Fibroblast of lung (primary cell): Measurements from ENCODE around the gene ZNF385B. TPM values are rescaled to one million over a fixed set of nuclear protein-coding genes. Genes with fewer than 3 reads are reported as not detected.

Source experiments
- DNase-seq, 2 donors: peaks; one replicate each; pipeline versions ENCODE4 v3.0.0 to v3.0.0-alpha.2; 2010; ENCODE audit warnings: low read depth in 2 of 2
- H2AFZ ChIP-seq: 2 replicates; pipeline ENCODE4 v1.5.1; 2012; ENCODE audit warnings: low read length, control low read depth, inconsistent platforms
- H3K27ac ChIP-seq: 2 replicates; pipeline ENCODE4 v1.5.1; 2011; ENCODE audit warnings: low read length, control low read depth; ENCODE audit not compliant: insufficient read depth
- H3K27me3 ChIP-seq: 2 replicates; pipeline ENCODE4 v1.5.1; 2011; ENCODE audit warnings: mild to moderate bottlenecking, low read length; ENCODE audit not compliant: control insufficient read depth, insufficient read depth
- H3K36me3 ChIP-seq: 2 replicates; pipeline ENCODE4 v1.5.1; 2011; ENCODE audit warnings: low read length; ENCODE audit not compliant: control insufficient read depth, insufficient read depth
- H3K4me1 ChIP-seq: 2 replicates; pipeline ENCODE4 v1.5.1; 2011; ENCODE audit warnings: low read length; ENCODE audit not compliant: control insufficient read depth, insufficient read depth; ENCODE audit errors: extremely low read depth
- H3K4me2 ChIP-seq: 2 replicates; pipeline ENCODE4 v1.5.1; 2011; ENCODE audit warnings: low read length, control low read depth; ENCODE audit not compliant: insufficient read depth; ENCODE audit errors: extremely low read depth
- H3K4me3 ChIP-seq, 4 experiments: fragments of 200-600 bp in 1 of 4; sonication (generic) in 1 of 4; replicated peaks in 1 of 4; 2 replicates each; pipeline ENCODE4 v1.5.1; 2011 to 2016; ENCODE audit warnings: low read length in 4 of 4, low read depth in 3 of 4, mild to moderate bottlenecking in 3 of 4, control low read depth in 2 of 4, inconsistent platforms in 1 of 4, mixed read lengths in 1 of 4; ENCODE audit not compliant: insufficient read depth in 1 of 4; ENCODE audit errors: control extremely low read depth in 1 of 4
- H3K79me2 ChIP-seq: 2 replicates; pipeline ENCODE4 v1.5.1; 2012; ENCODE audit warnings: mild to moderate bottlenecking, low read length, inconsistent platforms; ENCODE audit not compliant: control insufficient read depth, insufficient read depth
- H3K9ac ChIP-seq: 2 replicates; pipeline ENCODE4 v1.5.1; 2011; ENCODE audit warnings: mild to moderate bottlenecking, low read length, control low read depth; ENCODE audit not compliant: insufficient read depth
- H3K9me3 ChIP-seq: 2 replicates; pipeline ENCODE4 v1.5.1; 2012; ENCODE audit warnings: low read depth, low read length; ENCODE audit not compliant: control insufficient read depth, insufficient read depth
- H4K20me1 ChIP-seq: 2 replicates; pipeline ENCODE4 v1.5.1; 2011; ENCODE audit warnings: low read length; ENCODE audit not compliant: control insufficient read depth, insufficient read depth; ENCODE audit errors: extremely low read depth
- EZH2 ChIP-seq: IDR thresholded peaks from 2 replicates; pipeline ENCODE4 v1.5.1; 2012; ENCODE audit warnings: low read length, control low read depth, mild to moderate bottlenecking; ENCODE audit errors: missing control alignments
- polyA plus RNA-seq, 2 donors: library from polyadenylated mRNA; depleted of rRNA in 1 of 2; stranded (reverse) in 1 of 2; unstranded in 1 of 2; fragments of >200 nt; gene quantifications; 2 replicates each; pipeline ENCODE4 v1.2.1, GENCODE V29; 2011 to 2012; ENCODE audit warnings: missing spikeins in 1 of 2
- total RNA-seq: library from RNA; depleted of rRNA; stranded (reverse); fragments of >200 nt; gene quantifications from 2 replicates; pipeline ENCODE4 v1.2.1, GENCODE V29; 2014
- TF ChIP-seq, protein P1 (sequence below), 2 donors: IDR thresholded peaks in 1 of 2; conservative IDR thresholded peaks in 1 of 2; 1 replicate in 1 of 2; 2 replicates in 1 of 2; pipeline ENCODE4 v1.5.1; 2011 to 2012; ENCODE audit warnings: low read length in 2 of 2, control low read depth in 1 of 2, inconsistent platforms in 1 of 2, low read depth in 1 of 2, mild to moderate bottlenecking in 1 of 2

Gene ZNF385B
- total and polyA plus RNA-seq, 2 donors (not counting 1 experiment from before 2014, with no cell fraction given), result 0.06 TPM; not detected in 1

DNA sequence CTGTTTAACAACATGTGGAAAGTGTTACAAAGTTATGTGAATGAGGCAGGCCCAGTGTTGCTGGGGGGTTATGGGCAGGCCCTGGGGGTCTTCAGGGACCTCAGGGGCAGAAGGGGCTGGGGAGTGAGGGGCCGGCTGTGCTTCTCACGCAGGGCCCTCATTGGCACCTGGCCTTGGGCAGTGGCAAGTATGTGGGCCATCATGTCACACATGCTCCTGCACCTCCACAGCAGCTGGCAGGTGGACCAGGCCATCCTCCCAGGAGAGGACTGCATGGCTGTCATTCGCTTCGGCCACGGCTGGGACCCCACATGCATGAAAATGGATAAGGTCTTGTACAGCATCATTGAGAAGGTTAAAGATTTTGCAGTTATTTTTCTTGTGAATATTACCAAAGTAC is 47.4 kb downstream of the ZNF385B start:
- Histone ChIP-seq H3K4me1 (no peaks in the 10 kb centered on the region), H3K9me3 (no peaks in the 10 kb centered on the region), H3K9ac (no peak overlapping the region), H3K4me3 (no peak overlapping the region), H3K27me3 (no peaks in the 10 kb centered on the region), H3K4me2 (no peak overlapping the region), H3K36me3 (no peaks in the 10 kb centered on the region), H4K20me1 (no peaks in the 10 kb centered on the region), H2AFZ (no peak overlapping the region), H3K27ac (no peak overlapping the region), H3K79me2 (no peaks in the 10 kb centered on the region)
- TF ChIP-seq EZH2, result no peak
- no peak for DNase-seq

DNA sequence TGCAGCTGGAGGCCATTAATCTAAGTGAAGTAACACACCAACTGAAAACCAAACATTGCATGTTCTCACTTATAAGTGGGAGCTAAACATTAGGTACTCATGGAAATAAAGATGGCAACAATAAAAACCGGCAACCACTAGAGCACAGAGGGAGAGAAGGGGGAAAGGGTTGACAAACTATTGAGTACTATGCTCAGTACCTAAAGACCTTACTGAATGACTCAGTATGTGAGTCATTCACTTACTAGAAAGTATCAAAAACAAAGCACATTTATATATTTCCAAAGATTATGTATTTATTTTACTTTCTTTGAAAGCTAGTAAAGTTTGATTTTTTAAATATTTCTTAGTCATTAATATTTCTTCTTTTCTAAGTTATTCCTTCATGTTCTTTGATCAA is 48.9 kb downstream of the ZNF385B start:
- H4K20me1 ChIP-seq, result no peaks in the 10 kb centered on the region
- no peak overlapping the region for H3K4me3 ChIP-seq
- H2AFZ ChIP-seq, result no peak overlapping the region
- H3K9me3 ChIP-seq, result no peaks in the 10 kb centered on the region
- H3K79me2 ChIP-seq, result no peaks in the 10 kb centered on the region
- no peaks in the 10 kb centered on the region for H3K4me1 ChIP-seq
- H3K27ac ChIP-seq, result no peak overlapping the region
- H3K4me2 ChIP-seq, result no peak overlapping the region
- H3K27me3 ChIP-seq, result no peaks in the 10 kb centered on the region
- TF ChIP-seq EZH2, result no peak
- no peaks in the 10 kb centered on the region for H3K36me3 ChIP-seq
- peak; percentile 3 to 18 for DNase-seq
- no peak overlapping the region for H3K9ac ChIP-seq

DNA sequence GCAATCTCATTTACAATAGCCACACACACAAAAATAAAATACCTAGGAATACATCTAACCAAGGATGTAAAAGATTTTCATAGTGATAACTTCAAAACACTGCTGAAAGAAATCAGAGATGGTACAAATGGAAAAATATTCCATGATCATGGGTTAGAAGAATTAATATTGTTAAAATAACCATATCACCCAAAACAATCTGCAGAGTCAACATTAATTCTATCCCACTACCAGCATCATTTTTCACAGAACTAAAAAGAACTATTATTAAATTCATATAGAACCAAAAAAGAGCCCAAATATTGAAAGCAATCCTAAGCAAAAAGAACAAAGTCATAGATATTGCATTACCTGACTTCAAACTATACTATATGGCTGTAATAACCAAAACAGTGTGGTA is 50.4 kb downstream of the ZNF385B start:
- H3K4me1 ChIP-seq, result no peaks in the 10 kb centered on the region
- no peaks in the 10 kb centered on the region for H3K79me2 ChIP-seq
- H3K27ac ChIP-seq, result no peak overlapping the region
- H2AFZ ChIP-seq, result no peak overlapping the region
- H3K9ac ChIP-seq, result no peak overlapping the region
- H3K4me3 ChIP-seq, result no peak overlapping the region
- H3K9me3 ChIP-seq, result no peaks in the 10 kb centered on the region
- TF ChIP-seq EZH2, result no peak
- TF ChIP-seq, protein P1, sequence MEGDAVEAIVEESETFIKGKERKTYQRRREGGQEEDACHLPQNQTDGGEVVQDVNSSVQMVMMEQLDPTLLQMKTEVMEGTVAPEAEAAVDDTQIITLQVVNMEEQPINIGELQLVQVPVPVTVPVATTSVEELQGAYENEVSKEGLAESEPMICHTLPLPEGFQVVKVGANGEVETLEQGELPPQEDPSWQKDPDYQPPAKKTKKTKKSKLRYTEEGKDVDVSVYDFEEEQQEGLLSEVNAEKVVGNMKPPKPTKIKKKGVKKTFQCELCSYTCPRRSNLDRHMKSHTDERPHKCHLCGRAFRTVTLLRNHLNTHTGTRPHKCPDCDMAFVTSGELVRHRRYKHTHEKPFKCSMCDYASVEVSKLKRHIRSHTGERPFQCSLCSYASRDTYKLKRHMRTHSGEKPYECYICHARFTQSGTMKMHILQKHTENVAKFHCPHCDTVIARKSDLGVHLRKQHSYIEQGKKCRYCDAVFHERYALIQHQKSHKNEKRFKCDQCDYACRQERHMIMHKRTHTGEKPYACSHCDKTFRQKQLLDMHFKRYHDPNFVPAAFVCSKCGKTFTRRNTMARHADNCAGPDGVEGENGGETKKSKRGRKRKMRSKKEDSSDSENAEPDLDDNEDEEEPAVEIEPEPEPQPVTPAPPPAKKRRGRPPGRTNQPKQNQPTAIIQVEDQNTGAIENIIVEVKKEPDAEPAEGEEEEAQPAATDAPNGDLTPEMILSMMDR (conservative IDR thresholded peaks at IDR 0.05 in 1 of 2, IDR thresholded peaks at IDR 0.05 in 1 of 2; ENCODE audit: low read depth in 1 of 2, low read length in 2 of 2), result no peak
- no peaks in the 10 kb centered on the region for H3K36me3 ChIP-seq
- no peaks in the 10 kb centered on the region for H4K20me1 ChIP-seq
- no peak overlapping the region for H3K4me2 ChIP-seq
- H3K27me3 ChIP-seq, result no peaks in the 10 kb centered on the region
- DNase-seq, result no peak

DNA sequence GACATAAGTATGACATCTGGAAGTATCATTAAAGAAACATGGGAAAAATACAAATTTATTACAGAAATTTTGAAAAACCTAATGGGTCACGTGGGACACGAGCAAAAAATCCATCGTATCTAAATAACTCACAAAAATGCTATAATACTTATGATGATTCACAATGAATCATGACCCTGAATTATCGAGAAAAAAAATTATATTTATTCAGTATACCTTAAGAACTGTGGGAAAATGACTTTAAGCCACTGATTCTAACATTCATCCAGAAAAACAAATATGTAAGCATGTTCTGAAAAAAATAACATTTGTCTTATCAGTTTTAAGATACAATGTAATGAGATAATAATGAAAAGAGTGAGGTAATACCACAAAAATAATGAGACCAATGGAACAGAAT is 51.8 kb downstream of the ZNF385B start:
- H4K20me1 ChIP-seq, result no peaks in the 10 kb centered on the region
- no peaks in the 10 kb centered on the region for H3K9me3 ChIP-seq
- no peak overlapping the region for H3K4me2 ChIP-seq
- H3K4me3 ChIP-seq, result no peak overlapping the region
- no peak overlapping the region for H3K27ac ChIP-seq
- H3K36me3 ChIP-seq, result no peaks in the 10 kb centered on the region
- no peak overlapping the region for H3K9ac ChIP-seq
- no peak overlapping the region for H2AFZ ChIP-seq
- TF ChIP-seq, protein P1 (conservative IDR thresholded peaks at IDR 0.05 in 1 of 2, IDR thresholded peaks at IDR 0.05 in 1 of 2; ENCODE audit: low read depth in 1 of 2, low read length in 2 of 2), result no peak
- TF ChIP-seq EZH2, result no peak
- H3K79me2 ChIP-seq, result no peaks in the 10 kb centered on the region
- no peak for DNase-seq
- H3K27me3 ChIP-seq, result no peaks in the 10 kb centered on the region
- H3K4me1 ChIP-seq, result no peaks in the 10 kb centered on the region
